GM12878 (cell line): Measurements from ENCODE around the gene RNF150. TPM values are rescaled to one million over a fixed set of nuclear protein-coding genes. Genes with fewer than 3 reads are reported as not detected.

ENCODE experiments used
- BCL11A ChIP-seq: IDR thresholded peaks from 2 replicates; pipeline ENCODE4 v1.6.1; 2011; ENCODE audit warnings: low read depth, low read length
- USF2 ChIP-seq: IDR thresholded peaks from 2 replicates; pipeline ENCODE4 v1.6.1; 2011; ENCODE audit warnings: low read depth, low read length, improper control_type of control experiment, borderline replicate concordance
- ZNF592 ChIP-seq: fragments of 450-650 bp; IDR thresholded peaks from 2 replicates; pipeline ENCODE4 v1.6.1; 2017; ENCODE audit warnings: mild to moderate bottlenecking, moderate library complexity
- polyA plus RNA-seq, 11 experiments: library from polyadenylated mRNA; depleted of rRNA in 4 of 11; unstranded in 6 of 11; stranded (reverse) in 5 of 11; fragments of >200 nt; fragmentation: Nextera tagmentation in 4 of 11; fragmentation: Illumina TruSeq in 1 of 11; extraction: Ambion mirVana in 4 of 11; extraction: Trizol in 1 of 11; gene quantifications; 1 replicate in 1 of 11; 2 replicates in 10 of 11; pipeline versions ENCODE4 v1.2.1 to v1.2.3, GENCODE V29; 2011 to 2016; ENCODE audit warnings: inconsistent platforms in 2 of 11, missing spikeins in 2 of 11, low read depth in 1 of 11
- total RNA-seq, 4 experiments: library from RNA; depleted of rRNA in 3 of 4; stranded (reverse); fragments of >200 nt in 3 of 4; fragmentation: Illumina TruSeq in 1 of 4; extraction: Trizol in 1 of 4; gene quantifications; 2 replicates each; pipeline versions ENCODE4 v1.2.1 to v1.2.3, GENCODE V29; 2013 to 2021
- TF ChIP-seq, protein P1 (sequence below): IDR thresholded peaks from 2 replicates; pipeline ENCODE4 v1.6.1; 2011; ENCODE audit warnings: mild to moderate bottlenecking, low read depth, low read length, moderate library complexity; ENCODE audit not compliant: insufficient replicate concordance

Gene RNF150
- total and polyA plus RNA-seq, 10 of the 15 experiments (the other 5 are each of a cell fraction or from before 2014, with no cell fraction given): 0.01 to 2.3 (median 0.04) TPM; not detected in 6

DNA sequence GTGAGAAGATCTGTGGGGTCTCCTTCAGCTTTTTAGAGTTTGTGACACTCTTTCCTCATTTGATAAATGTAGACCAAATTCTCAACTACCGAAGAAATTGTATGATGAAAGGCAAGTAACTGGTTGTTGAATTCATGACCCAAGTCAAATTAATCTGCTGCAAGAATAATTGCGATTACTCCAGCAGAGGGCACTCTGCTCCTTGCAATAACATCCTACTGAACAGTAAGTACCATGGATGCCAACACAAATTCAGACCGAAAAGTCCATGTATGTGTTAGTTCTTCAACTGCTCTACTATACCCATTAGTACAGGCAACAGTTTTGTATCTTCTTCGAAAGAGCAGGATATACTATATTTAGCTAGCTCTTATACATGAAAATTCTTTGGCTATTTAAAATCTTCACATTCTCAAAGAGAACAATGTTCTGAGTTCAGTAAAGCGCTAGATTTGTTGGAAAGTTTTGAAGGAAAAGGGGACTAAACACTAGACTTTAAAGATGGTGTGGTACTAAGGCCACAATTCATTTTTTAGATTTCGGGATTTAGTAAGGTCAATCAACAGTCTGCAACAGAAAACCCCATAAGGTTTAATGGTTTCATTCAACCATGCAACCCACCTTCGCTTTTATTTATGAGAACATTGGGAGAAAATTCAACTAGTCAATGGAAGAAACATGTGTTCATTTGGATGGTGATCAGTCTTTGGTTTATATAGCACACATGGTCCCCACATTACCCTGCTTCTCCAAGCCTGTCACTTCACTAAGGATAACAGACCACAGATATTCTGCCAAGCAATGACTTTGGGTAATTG lies 271.7 kb downstream of the RNF150 start (continued):
- TF ChIP-seq, protein P1, sequence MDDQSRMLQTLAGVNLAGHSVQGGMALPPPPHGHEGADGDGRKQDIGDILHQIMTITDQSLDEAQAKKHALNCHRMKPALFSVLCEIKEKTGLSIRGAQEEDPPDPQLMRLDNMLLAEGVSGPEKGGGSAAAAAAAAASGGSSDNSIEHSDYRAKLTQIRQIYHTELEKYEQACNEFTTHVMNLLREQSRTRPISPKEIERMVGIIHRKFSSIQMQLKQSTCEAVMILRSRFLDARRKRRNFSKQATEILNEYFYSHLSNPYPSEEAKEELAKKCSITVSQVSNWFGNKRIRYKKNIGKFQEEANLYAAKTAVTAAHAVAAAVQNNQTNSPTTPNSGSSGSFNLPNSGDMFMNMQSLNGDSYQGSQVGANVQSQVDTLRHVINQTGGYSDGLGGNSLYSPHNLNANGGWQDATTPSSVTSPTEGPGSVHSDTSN: no peak
- no peak for TF ChIP-seq ZNF592
- no peak for TF ChIP-seq USF2
- no peak for TF ChIP-seq BCL11A
